ENCODE results near the gene HDGF.
A peak's percentile ranks its signal among the peaks of the same experiment; 100 is the strongest.

HDGF gene

DNA sequence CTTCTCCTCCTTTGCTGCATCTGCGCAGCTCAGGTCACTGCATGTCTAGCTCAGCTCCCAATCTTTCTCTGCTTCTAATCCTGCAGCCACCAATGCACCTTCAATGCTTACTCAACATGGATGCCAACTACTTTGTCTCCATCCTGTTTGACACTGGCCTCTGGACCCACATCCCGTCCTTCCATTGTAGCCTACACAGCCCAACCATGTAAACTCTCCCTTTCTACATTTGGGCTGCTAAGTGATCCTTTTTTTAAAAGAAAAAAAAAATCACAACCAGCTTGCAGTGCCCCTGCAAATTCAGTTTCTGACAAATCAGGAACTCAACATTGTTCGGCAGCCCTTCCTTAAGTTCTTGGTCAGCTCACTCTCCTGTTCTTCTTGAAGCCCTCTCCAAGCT lies 36.6 kb downstream of the HDGF start:
- DNase-seq: no peak

GRCh38 chr1:156712626-156713025 lies 38.8 kb downstream of the HDGF start:
- DNase-seq: no peak

- DNase-seq: no peak
These were observed 40.3 kb downstream of the HDGF start for GRCh38 chr1:156711011-156711817.

- no peak for DNase-seq
These were observed 41.6 kb downstream of the HDGF start for GRCh38 chr1:156709757-156710489.

DNA sequence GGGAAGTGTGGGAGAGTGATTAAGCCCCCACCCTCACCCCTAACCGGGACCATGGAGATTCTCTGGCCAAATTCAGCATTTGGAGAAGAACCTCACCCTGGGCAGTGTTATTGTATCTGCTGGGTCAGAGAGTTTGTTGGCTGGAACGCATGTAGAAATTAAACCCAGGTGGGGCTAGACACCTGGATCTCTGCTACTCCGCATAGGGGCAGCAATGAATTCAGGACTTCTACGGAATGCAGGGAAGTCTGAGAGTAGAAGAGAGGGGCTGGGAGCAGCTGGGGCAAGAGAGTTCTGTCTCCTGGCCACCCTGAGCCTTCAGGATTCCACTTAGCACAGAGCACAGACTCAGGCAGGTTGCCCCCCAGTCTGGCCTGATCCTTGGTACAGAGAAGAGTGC lies 42.4 kb downstream of the HDGF start:
- no peak for DNase-seq

- DNase-seq: no peak
These were observed 43.2 kb downstream of the HDGF start for GRCh38 chr1:156708218-156708661.

DNA sequence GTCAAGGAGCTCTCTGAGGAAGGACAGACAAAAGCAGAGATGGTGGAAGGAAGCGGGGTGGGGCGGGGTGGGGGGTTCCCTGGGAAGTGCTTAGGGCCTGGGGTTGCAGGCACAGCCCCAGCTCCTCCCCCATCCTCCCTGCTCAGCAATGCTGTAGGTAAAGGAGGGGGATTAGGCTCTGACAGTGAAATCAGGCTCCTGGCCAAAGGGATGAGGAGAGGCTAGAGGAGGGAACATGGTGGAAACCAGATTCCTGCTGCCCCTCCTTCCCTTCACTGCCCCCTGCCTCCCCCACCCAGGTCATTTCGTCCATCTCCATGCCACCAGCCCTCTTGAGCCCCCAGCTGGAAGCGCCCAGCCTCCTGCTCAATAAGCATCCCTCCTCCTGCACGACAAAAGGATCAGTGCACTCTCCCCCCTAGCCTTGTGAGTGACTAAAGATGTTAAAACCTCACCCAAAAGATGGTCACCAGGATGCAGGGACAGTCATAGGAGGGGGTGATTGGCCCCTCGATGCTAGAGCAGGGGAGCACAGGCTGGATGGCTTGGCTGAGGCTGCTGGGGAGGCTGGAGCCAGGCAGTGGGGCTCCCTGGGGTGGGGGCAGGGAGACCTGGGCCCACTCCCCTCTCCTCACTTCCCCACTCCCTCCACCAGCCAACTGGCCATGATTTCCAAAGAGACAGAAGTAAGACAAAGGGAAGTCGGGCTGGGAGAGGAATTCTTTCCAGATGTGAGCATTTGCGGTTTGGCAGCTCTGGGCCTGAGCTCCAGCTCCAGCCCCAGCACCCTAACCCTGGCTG lies 43.9 kb downstream of the HDGF start:
- no peak for DNase-seq

GRCh38 chr1:156706657-156707416 lies 44.6 kb downstream of the HDGF start:
- DNase-seq: no peak

- peak; percentile 87 for DNase-seq
These were observed 45.4 kb downstream of the HDGF start for GRCh38 chr1:156705918-156706656.

- DNase-seq: no peak
These were observed 46.1 kb downstream of the HDGF start, which contains the start of gene CRABP2 for GRCh38 chr1:156705321-156705917. Gene CRABP2 (minus strand): TSS chr1:156705583. CDS start chr1:156705446, 137 bp downstream.

DNA sequence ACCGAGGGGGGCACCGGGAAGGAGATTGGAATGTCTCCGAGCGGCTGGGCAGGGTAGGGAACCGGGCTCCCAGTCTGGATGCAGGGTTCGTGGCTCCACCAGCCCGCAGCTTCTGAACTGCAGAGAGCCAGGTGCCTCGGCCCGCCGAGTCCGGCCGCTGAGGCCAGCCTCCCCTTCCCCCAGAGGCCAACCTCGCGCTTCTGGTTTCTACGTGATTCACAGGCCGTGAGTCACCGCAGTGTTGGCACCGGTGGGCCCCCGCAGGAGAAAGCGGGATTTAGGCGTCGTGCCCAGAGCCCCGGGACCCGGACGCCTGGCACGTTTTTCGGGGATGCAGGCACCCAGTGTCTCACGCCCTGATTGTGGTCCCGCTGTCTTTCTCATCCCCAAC lies 46.5 kb downstream of the HDGF start:
- no peak for DNase-seq

- DNase-seq: no peak
These were observed 47.2 kb downstream of the HDGF start for GRCh38 chr1:156704166-156704711.

DNA sequence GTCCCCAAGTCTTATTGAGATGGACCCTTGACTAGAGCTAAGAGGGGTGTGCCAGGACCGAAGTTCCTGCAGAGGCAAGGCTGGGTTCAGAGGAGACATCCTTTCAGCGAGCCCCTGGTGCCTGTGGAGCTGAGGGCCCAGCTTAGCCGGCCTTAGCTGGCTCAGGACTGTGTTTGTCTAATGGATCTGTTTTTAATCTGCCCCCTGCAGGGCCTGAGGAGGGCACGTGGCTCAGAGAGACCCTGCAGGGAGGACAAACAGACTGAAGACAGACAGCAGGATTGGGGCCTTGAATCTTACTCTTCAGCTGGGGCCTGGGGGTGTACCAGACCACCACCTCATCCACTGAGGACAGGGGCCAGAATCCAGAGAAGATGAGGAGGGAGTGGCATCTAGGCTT lies 47.7 kb downstream of the HDGF start:
- DNase-seq: no peak

DNA sequence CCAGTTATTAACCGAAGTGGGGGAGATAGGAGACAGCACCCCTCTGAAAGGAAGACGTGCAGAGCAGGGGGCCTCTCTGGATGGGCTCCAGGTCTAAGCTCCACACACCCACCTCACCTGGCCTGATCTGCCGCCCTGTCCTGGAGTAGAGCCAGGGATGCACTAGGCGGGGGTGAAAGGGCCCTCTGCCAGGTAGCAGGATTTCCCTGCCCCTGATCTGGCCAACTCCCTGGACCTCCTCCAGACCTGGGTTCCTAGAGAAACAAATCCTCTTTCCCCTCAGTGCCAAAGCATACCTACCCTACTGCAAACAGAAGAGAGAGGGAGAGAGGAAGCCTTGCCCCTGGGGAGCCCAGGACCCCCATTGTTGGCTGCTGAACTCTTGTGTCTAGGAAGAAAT lies 48.1 kb downstream of the HDGF start:
- no peak for DNase-seq

GRCh38 chr1:156700736-156701531 lies 50.5 kb downstream of the HDGF start:
- no peak for DNase-seq

GRCh38 chr1:156698995-156699394 lies 52.5 kb downstream of the HDGF start:
- DNase-seq: no peak

GRCh38 chr1:156697481-156697880 lies 54.0 kb downstream of the HDGF start:
- peak; percentile 87 for DNase-seq

GRCh38 chr1:156696755-156697154 lies 54.7 kb downstream of the HDGF start:
- DNase-seq: no peak

- no peak for DNase-seq
These were observed 56.8 kb downstream of the HDGF start for GRCh38 chr1:156694690-156694962.

Data from NCI-H510A (cell line).